GM12878 (cell line): ENCODE measurements around the gene ZBTB9. TPM values are rescaled to one million over a fixed set of nuclear protein-coding genes. Genes with fewer than 3 reads are reported as not detected.
A peak's percentile ranks its signal among the peaks of the same experiment; 100 is the strongest.

ENCODE experiments used
- BACH1 ChIP-seq: fragments of 450-650 bp; IDR thresholded peaks from 2 replicates; pipeline ENCODE4 v1.6.1; 2017; ENCODE audit warnings: mild to moderate bottlenecking, borderline replicate concordance
- ESRRA ChIP-seq: IDR thresholded peaks from 2 replicates; pipeline ENCODE4 v1.6.1; 2012; ENCODE audit warnings: mild to moderate bottlenecking, low read length, improper control_type of control experiment
- HSF1 ChIP-seq: fragments of 150-350 bp; IDR thresholded peaks from 2 replicates; pipeline ENCODE4 v1.6.1; 2014; ENCODE audit warnings: mild to moderate bottlenecking, low read depth, low read length
- NBN ChIP-seq: fragments of 450-650 bp; IDR thresholded peaks from 2 replicates; pipeline ENCODE4 v1.6.1; 2016
- POU2F2 ChIP-seq: IDR thresholded peaks from 3 replicates; pipeline ENCODE4 v1.6.1; 2011; ENCODE audit warnings: low read depth, mild to moderate bottlenecking, low read length, borderline replicate concordance
- SMARCA5 ChIP-seq: fragments of 450-650 bp; IDR thresholded peaks from 2 replicates; pipeline ENCODE4 v1.6.1; 2017; ENCODE audit warnings: mild to moderate bottlenecking
- YBX1 ChIP-seq: fragments of 450-650 bp; IDR thresholded peaks from 2 replicates; pipeline ENCODE4 v1.6.1; 2016; ENCODE audit warnings: antibody characterized with exemption
- ZBTB11 ChIP-seq: fragments of 450-650 bp; formaldehyde crosslinking; IDR thresholded peaks from 2 replicates; pipeline ENCODE4 v1.5.0; 2022; ENCODE audit warnings: mild to moderate bottlenecking, missing genetic modification characterization
- ZNF384 ChIP-seq: IDR thresholded peaks from 2 replicates; pipeline ENCODE4 v1.6.1; 2012; ENCODE audit warnings: low read depth, mild to moderate bottlenecking, low read length, improper control_type of control experiment, borderline replicate concordance
- polyA plus RNA-seq, 11 experiments: library from polyadenylated mRNA; depleted of rRNA in 4 of 11; unstranded in 6 of 11; stranded (reverse) in 5 of 11; fragments of >200 nt; fragmentation: Nextera tagmentation in 4 of 11; fragmentation: Illumina TruSeq in 1 of 11; extraction: Ambion mirVana in 4 of 11; extraction: Trizol in 1 of 11; gene quantifications; 1 replicate in 1 of 11; 2 replicates in 10 of 11; pipeline versions ENCODE4 v1.2.1 to v1.2.3, GENCODE V29; 2011 to 2016; ENCODE audit warnings: inconsistent platforms in 2 of 11, missing spikeins in 2 of 11, low read depth in 1 of 11
- total RNA-seq, 4 experiments: library from RNA; depleted of rRNA in 3 of 4; stranded (reverse); fragments of >200 nt in 3 of 4; fragmentation: Illumina TruSeq in 1 of 4; extraction: Trizol in 1 of 4; gene quantifications; 2 replicates each; pipeline versions ENCODE4 v1.2.1 to v1.2.3, GENCODE V29; 2013 to 2021
- TF ChIP-seq, protein P1 (sequence below): fragments of 150-350 bp; IDR thresholded peaks from 2 replicates; pipeline ENCODE4 v1.6.1; 2016; ENCODE audit warnings: low read depth, low read length
- TF ChIP-seq, protein P2 (sequence below): IDR thresholded peaks from 2 replicates; pipeline ENCODE4 v1.6.1; 2012; ENCODE audit warnings: improper control_type of control experiment, low read depth, low read length; ENCODE audit not compliant: insufficient replicate concordance
- TF ChIP-seq, protein P3 (sequence below), 3 experiments: IDR thresholded peaks in 2 of 3; conservative IDR thresholded peaks in 1 of 3; 2 replicates each; pipeline ENCODE4 v1.5.1; 2011; ENCODE audit warnings: low read depth in 3 of 3, low read length in 3 of 3, mild to moderate bottlenecking in 3 of 3, control low read depth in 2 of 3, moderate library complexity in 2 of 3, inconsistent platforms in 1 of 3, mixed read lengths in 1 of 3; ENCODE audit not compliant: control insufficient read depth in 2 of 3, insufficient read depth in 1 of 3; ENCODE audit errors: extremely low read depth in 1 of 3

ZBTB9 gene
- total and polyA plus RNA-seq, 10 of the 15 experiments (the other 5 are each of a cell fraction or from before 2014, with no cell fraction given): 1.5 to 12.7 (median 6.9) TPM

GRCh38 chr6:33410050-33410710 lies 44.2 kb upstream of the ZBTB9 start (continued):
- no peak for TF ChIP-seq ZBTB11
- no peak for TF ChIP-seq YBX1
- TF ChIP-seq, protein P1, sequence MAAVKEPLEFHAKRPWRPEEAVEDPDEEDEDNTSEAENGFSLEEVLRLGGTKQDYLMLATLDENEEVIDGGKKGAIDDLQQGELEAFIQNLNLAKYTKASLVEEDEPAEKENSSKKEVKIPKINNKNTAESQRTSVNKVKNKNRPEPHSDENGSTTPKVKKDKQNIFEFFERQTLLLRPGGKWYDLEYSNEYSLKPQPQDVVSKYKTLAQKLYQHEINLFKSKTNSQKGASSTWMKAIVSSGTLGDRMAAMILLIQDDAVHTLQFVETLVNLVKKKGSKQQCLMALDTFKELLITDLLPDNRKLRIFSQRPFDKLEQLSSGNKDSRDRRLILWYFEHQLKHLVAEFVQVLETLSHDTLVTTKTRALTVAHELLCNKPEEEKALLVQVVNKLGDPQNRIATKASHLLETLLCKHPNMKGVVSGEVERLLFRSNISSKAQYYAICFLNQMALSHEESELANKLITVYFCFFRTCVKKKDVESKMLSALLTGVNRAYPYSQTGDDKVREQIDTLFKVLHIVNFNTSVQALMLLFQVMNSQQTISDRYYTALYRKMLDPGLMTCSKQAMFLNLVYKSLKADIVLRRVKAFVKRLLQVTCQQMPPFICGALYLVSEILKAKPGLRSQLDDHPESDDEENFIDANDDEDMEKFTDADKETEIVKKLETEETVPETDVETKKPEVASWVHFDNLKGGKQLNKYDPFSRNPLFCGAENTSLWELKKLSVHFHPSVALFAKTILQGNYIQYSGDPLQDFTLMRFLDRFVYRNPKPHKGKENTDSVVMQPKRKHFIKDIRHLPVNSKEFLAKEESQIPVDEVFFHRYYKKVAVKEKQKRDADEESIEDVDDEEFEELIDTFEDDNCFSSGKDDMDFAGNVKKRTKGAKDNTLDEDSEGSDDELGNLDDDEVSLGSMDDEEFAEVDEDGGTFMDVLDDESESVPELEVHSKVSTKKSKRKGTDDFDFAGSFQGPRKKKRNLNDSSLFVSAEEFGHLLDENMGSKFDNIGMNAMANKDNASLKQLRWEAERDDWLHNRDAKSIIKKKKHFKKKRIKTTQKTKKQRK: no peak
- peak; percentile 59; the same call in 2 of the 3 replicates for TF ChIP-seq POU2F2
- TF ChIP-seq NBN: no peak
- TF ChIP-seq ZNF384: 0 out of 2 replicates have a peak, but pooled peaks have one; percentile 9
- TF ChIP-seq ESRRA: no peak
- TF ChIP-seq, protein P2, sequence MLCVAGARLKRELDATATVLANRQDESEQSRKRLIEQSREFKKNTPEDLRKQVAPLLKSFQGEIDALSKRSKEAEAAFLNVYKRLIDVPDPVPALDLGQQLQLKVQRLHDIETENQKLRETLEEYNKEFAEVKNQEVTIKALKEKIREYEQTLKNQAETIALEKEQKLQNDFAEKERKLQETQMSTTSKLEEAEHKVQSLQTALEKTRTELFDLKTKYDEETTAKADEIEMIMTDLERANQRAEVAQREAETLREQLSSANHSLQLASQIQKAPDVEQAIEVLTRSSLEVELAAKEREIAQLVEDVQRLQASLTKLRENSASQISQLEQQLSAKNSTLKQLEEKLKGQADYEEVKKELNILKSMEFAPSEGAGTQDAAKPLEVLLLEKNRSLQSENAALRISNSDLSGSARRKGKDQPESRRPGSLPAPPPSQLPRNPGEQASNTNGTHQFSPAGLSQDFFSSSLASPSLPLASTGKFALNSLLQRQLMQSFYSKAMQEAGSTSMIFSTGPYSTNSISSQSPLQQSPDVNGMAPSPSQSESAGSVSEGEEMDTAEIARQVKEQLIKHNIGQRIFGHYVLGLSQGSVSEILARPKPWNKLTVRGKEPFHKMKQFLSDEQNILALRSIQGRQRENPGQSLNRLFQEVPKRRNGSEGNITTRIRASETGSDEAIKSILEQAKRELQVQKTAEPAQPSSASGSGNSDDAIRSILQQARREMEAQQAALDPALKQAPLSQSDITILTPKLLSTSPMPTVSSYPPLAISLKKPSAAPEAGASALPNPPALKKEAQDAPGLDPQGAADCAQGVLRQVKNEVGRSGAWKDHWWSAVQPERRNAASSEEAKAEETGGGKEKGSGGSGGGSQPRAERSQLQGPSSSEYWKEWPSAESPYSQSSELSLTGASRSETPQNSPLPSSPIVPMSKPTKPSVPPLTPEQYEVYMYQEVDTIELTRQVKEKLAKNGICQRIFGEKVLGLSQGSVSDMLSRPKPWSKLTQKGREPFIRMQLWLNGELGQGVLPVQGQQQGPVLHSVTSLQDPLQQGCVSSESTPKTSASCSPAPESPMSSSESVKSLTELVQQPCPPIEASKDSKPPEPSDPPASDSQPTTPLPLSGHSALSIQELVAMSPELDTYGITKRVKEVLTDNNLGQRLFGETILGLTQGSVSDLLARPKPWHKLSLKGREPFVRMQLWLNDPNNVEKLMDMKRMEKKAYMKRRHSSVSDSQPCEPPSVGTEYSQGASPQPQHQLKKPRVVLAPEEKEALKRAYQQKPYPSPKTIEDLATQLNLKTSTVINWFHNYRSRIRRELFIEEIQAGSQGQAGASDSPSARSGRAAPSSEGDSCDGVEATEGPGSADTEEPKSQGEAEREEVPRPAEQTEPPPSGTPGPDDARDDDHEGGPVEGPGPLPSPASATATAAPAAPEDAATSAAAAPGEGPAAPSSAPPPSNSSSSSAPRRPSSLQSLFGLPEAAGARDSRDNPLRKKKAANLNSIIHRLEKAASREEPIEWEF: no peak
- TF ChIP-seq HSF1: no peak
- TF ChIP-seq, protein P3, sequence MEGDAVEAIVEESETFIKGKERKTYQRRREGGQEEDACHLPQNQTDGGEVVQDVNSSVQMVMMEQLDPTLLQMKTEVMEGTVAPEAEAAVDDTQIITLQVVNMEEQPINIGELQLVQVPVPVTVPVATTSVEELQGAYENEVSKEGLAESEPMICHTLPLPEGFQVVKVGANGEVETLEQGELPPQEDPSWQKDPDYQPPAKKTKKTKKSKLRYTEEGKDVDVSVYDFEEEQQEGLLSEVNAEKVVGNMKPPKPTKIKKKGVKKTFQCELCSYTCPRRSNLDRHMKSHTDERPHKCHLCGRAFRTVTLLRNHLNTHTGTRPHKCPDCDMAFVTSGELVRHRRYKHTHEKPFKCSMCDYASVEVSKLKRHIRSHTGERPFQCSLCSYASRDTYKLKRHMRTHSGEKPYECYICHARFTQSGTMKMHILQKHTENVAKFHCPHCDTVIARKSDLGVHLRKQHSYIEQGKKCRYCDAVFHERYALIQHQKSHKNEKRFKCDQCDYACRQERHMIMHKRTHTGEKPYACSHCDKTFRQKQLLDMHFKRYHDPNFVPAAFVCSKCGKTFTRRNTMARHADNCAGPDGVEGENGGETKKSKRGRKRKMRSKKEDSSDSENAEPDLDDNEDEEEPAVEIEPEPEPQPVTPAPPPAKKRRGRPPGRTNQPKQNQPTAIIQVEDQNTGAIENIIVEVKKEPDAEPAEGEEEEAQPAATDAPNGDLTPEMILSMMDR (IDR thresholded peaks at IDR 0.05 in 2 of 3, conservative IDR thresholded peaks at IDR 0.05 in 1 of 3; ENCODE audit: control insufficient read depth in 2 of 3, extremely low read depth in 1 of 3, insufficient read depth in 1 of 3, low read depth in 3 of 3, low read length in 3 of 3): no peak
- TF ChIP-seq SMARCA5: no peak
- peak; percentile 80 for TF ChIP-seq BACH1
